GM18861 (cell line): ENCODE results near the gene TMEM238.

Experiments used
- ATAC-seq: cut with Tn5 transposase; IDR thresholded peaks from one replicate; pipeline ENCODE4 v1.9.1; 2021; ENCODE audit not compliant: unreplicated experiment

Gene TMEM238

DNA sequence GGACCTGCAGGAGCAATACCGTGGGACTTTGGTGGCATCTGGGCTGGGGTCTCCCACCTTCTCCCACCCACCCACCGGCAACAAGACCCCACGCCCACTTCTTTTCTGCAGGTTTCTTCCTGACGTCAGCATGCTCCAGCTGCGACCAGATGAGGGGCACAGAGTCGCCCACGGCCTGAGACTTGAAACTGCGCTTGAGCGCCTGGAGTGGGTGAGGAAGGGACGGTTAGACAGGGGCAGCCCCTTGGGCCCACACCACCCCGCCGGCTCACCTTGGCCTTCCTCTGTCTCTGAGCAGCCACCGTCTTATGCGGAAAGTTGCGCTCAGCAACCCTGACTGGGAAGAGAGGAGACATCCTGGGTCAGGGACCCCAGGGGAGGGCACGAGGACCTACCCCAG lies 23.2 kb downstream of the TMEM238 start:
- ATAC-seq: no peak

DNA sequence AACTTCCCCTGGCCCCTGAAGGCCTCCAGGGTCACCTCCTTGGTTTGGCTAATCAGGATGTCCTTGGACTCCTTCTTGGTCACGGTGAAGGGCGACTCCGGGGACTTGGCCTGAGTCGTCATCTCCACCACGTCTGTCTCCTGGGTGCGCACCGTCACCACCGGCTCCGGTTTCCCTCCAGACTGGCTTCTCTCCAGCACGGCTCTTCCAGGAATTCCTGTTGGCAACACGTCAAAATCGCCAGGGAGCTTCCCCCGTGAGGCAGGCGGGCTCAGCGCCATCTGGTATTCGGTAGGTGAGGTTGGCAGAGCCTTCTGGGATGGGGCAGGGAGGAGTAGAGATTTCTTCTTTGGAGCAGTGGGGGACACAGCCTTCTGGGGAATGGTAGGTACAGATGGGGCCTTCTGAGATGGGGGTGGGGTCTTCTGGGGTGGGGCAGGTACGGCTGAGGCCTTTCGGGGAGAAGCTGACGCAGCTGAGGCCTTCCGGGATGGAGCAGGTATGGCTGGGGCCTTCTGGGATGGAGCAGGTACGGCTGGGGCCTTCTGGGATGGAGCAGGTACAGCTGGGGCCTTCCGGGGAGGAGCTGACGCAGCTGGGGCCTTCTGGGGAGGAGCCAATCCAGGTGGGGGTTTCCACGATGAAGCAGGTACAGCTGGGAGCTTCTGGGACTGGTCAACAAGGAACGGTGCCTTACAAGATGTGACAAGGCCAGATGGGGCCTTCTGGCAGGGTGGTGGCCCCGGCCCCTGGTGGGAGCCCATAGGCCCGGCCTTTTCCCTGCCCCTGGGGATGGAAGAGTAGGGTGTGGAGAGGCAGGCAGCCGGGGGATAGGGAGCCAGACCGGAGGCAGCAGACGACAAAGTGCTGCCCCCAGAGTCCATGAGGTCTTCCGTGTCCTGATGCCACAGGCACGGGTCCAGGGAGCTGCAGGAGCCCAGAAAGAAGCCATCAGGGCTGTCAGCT lies 24.9 kb downstream of the TMEM238 start:
- ATAC-seq: no peak

- no peak for ATAC-seq
Measured at GRCh38 chr19:55358493-55358892, 25.6 kb downstream of the TMEM238 start.

DNA sequence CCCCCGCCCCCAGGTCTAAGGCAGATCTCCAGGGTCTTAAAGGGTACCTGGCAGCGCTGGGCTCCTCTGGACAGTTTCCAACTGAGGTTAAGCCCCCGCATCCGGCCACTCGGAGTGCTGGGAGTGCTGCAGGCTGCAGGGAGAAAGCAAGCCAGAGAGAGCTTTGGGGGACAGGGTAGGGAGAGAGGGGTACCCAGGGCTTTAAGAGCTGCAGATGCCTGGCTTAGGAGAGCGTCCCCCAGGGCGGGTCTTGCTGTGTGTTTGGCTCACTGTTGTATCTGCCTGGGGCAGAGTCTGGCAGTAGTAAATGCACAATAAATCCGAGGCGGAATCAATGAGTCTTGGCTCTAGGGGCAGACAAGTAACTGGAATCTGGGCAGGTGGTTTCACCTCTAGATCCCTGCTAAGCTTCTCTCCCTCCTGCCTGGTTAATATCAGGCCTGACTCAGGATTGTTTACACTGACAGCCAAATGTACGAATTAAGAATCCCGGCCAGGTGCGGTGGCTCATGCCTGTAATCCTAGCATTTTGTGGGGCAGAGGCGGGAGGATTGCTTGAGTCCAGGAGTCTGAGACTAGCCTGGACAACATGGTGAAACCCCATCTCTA lies 28.8 kb downstream of the TMEM238 start:
- ATAC-seq: no peak

DNA sequence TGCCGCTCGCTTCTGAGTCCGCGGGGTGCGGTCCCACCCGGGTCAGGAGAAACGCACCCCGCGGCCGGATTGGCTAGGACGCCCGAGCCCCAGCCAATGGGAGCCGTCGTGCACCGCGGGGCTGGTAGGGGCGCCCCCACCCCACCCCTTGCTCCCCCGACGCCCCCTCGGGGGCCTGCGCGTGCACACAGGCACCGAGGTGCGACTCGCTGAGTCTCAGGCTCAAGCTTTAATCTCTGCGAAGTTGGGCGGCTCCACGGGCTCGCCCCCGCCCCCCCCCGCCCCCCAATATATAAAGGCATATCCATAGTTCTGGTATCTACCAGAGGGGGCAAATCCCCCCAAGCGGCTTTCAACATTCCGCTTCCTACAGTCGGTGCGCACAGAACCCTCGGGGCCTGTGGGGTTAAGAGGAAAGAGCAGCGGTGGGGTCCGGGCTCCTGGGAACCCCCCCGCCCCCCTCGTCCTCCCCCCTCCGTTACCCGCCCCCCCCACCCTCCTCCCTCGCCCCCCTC lies 29.3 kb downstream of the TMEM238 start, which contains the start of gene COX6B2:
Gene COX6B2, minus strand, starts transcription at position 22 of the 515 bp plus-strand sequence. CDS start 198 bp downstream, outside the sequence.
- ATAC-seq: no peak

DNA sequence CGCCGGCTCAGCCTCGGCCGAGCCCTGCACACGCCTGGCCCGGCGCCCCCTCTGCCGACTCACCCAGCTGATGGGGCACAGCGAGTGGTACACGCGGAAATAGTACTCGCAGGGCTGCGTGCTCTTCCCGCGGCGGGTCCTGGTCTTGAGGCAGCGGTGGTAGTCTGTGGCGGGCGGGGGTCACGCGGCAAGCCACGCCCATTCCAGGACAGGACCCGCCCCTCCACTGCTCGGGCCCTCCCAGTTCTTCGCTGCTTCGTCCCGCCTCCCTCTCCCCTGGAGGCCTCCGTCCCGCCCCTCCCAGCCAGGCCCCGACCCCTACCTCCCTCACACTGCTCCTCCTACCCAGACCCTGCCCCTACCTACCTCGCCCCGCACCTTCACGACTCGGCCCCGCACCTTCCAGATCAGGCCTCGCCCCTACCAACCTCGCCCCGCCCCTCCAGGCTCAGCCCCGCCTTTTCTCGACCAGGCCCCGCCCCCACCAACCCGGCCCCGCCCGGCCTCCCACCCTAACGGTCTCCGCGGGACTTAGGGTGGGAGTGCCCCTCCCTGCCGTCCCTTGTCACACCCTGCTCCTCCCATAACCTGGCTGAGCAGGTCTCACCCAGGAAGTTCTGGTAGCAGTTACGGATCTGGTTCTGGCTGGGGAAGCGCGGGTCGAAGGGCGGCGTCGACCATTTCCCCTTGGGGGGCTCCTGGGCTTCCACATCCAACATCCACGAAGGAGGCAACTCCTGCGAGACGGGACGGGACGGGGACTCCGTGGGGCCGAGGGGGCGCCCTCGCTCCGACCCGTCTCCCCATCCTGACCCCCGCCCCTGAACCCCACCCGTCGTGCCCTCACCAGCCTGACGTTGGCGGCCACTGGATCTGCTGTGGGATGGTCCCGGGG lies 30.0 kb downstream of the TMEM238 start:
- ATAC-seq: no peak

DNA sequence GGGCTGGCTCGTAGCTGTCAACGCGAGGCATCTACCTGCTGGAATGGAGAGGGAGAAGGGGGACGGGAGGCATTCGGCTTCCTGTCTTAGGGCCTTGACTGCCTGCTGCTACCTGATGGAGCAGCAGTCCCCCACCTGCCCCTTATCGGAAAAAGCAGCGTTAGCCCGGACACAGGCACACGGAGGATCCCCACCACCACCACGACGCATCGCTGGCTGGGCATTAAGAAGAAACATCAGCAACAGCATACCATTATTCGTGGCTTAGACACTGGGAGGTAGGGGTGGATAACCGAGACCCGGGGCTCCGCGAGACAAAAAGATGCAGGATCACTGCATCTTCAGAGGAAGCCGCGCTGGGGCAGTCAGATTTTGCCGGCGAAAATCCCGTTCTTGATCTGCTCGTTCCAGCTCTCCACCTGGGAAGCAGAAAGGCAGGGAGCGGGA lies 30.7 kb downstream of the TMEM238 start:
- no peak for ATAC-seq

DNA sequence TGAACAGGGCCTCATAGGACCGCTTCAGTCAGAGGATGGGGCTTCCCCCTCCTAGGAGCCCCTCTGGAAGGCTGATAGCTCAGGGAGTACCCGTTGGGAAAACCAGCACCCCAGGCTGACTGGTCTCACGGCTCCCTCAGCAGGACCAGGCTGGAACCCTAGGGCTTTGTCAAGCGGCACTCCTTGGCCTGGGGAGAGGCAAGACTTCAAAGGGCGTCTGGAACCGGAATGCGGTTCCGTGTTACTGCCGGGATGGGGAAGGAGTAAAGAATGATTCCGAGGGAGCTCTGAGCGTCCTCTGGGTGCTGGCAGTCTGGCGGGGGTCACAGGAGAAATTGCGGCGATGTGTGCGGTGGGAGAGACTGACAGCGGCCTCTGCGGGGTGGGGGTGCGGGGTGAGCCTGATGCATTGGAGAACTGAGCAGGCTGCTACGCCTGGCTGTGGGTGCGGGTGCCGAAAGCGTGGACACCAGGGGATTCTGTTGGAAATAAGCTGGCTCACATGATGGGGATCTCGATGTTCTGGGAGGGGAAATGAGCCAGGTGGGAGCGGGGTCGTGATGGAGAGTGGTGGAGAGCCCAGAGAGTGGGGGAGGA lies 31.4 kb downstream of the TMEM238 start:
- no peak for ATAC-seq

DNA sequence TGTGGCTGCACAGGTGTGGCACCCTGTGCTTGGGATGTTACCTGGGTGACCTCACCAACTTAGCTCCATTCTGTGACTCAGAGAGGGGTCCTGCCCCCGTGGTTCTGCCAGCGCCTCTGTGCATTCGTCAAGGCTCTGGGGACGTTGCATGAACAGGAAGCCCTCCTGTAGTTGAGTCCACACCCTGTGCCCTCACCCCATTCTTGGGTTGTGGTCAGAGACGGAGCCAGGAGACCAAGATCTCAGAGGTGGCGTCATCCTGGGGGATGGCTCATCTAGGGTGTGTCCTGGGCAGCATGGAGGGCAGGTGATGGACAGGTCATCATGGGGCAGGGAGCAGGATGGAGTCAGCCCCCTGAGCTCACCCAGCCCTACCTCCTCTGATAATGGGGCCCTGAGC lies 32.1 kb downstream of the TMEM238 start:
- ATAC-seq: no peak

- ATAC-seq: no peak
Measured at GRCh38 chr19:55350620-55351315, 33.3 kb downstream of the TMEM238 start.

DNA sequence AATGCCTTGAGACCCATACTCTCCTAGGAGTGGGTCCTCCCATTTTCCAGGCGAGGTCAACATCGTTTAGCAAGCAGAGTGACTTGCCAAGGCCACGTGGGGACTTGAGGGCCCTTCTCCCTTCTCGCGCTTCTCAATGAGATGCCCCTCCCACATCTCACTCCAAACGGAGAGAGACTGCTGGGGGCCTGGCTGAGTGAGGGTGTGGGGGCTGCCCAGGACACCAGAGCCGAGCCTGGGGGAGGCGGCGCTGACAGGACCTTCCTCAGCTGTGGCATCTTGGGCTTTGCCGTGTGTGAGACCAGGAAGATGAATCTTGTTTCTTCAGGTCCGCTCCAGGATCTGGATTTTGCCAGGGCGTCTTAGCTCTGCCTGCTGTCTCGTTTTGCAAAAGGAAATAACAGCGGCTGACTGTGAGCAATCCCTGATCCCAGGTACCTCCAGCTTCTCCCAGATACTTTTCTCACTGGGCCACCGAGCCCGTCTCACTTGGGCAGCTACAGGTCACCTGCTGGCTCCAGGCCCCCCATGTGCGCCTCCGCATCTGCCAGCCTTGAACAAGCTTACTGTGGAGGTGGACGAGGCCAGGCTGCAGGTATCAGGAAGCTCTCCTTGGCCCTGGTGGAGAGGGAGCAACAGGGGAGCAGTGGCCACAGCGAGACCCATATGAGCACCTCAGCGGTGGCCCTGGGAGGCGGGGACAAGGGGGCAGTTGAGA lies 35.6 kb downstream of the TMEM238 start:
- ATAC-seq: no peak

DNA sequence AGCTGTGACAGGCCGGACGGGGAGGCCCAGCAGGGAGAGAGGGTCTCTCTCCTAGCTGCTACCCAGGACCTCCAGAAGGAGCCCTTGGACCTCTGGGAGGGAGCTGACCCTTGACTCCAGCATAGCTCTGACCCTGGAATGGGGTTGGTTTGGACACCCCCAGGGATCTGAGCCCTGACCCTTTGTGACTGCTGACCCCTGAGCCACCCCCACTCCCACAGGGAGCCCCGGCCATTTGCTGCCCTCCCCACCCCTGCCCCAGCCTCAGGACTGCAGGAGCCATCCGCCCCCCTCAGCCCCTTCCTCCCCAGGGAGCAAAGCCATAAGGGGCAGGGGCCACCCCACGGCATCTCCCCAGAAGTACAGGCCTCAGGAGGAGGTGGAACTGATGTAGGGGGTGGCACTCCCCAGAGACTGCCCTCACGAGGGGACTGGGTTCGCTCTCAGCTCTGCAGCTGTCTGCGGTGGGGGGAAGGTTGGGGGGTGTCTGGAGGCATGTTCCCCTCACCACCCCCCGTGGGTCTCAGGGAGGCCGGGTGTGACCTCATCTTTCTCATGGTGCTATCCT lies 36.6 kb downstream of the TMEM238 start:
- no peak for ATAC-seq

GRCh38 chr19:55346725-55347441 lies 37.2 kb downstream of the TMEM238 start:
- ATAC-seq: no peak

GRCh38 chr19:55345818-55346724 lies 38.0 kb downstream of the TMEM238 start:
- ATAC-seq: no peak

GRCh38 chr19:55345101-55345817 lies 38.8 kb downstream of the TMEM238 start:
- no peak for ATAC-seq

DNA sequence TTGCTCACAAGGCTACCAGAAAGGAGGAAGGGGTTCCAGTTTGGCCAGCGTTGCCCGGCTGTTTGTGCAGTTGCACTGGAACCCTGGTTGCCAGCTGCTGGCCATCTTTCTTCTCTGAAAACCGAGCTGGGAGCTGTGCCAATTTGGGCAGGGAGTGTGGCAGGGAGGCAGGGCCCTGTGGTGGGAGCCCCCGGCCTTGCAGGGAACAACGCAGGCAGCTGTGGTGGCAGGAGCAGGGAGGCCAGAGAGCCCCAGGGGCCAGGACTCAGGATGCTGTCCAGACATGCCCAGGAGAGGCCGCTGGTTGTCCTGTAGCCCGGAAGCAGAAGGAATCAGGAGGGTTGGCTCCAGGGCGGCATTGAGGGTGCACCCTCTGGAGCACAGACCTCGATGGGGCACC lies 39.6 kb downstream of the TMEM238 start:
- no peak for ATAC-seq
